ENCODE data around the gene TSPAN6. TPM values are rescaled to one million over a fixed set of nuclear protein-coding genes. Genes with fewer than 3 reads are reported as not detected.

The TSPAN6 gene
- polyA plus RNA-seq, 1 donor (not counting 4 experiments of a cell fraction or from before 2014, with no cell fraction given) = 24.3 TPM

GRCh38 chrX:100648458-100649417 is 12.1 kb upstream of the TSPAN6 start:
- Histone ChIP-seq H3K9ac (ENCODE audit: control insufficient read depth, extremely low read depth, insufficient read depth, low read length) (no peak overlapping the region), H3K27me3 (ENCODE audit: control insufficient read depth, extremely low read depth, insufficient read depth, low read length) (no peaks in the 10 kb centered on the region), H2AFZ (ENCODE audit: control insufficient read depth, low read length) (no peak overlapping the region), H3K36me3 (ENCODE audit: control insufficient read depth in 2 of 2, extremely low read depth in 1 of 2, insufficient read depth in 2 of 2, low read length in 2 of 2) (no peaks in the 10 kb centered on the region), H3K4me3 (ENCODE audit: control insufficient read depth in 2 of 3, extremely low read depth in 1 of 3, insufficient read depth in 2 of 3, low read depth in 1 of 3, low read length in 3 of 3) (no peak overlapping the region), H3K9me1 (ENCODE audit: control insufficient read depth, extremely low read depth, insufficient read depth, low read length) (no peaks in the 10 kb centered on the region), H3K9me3 (ENCODE audit: control insufficient read depth, low read depth, low read length) (no peaks in the 10 kb centered on the region), H3K27ac (ENCODE audit: control insufficient read depth, insufficient read depth, low read length) (no peak overlapping the region), H3K79me2 (ENCODE audit: control insufficient read depth, insufficient read depth, low read length) (no peaks in the 10 kb centered on the region), H4K20me1 (ENCODE audit: control insufficient read depth, extremely low read depth, insufficient read depth, low read length) (no peaks in the 10 kb centered on the region), H3K4me1 (ENCODE audit: control insufficient read depth, extremely low read depth, insufficient read depth, low read length) (peaks cover 9% of the 10 kb centered on the region), H3K4me2 (ENCODE audit: control insufficient read depth, extremely low read depth, insufficient read depth, low read depth, low read length) (peak overlapping the region; percentile 19)
- dilution Hi-C loops (cut with MboI; ENCODE audit: extremely low pct_ligation_motif_present, low sequenced_read_pairs) = no loop called here
- no peak for TF ChIP-seq EZH2 (IDR thresholded peaks at IDR 0.05; ENCODE audit: low read length)
- TF ChIP-seq, protein P1, sequence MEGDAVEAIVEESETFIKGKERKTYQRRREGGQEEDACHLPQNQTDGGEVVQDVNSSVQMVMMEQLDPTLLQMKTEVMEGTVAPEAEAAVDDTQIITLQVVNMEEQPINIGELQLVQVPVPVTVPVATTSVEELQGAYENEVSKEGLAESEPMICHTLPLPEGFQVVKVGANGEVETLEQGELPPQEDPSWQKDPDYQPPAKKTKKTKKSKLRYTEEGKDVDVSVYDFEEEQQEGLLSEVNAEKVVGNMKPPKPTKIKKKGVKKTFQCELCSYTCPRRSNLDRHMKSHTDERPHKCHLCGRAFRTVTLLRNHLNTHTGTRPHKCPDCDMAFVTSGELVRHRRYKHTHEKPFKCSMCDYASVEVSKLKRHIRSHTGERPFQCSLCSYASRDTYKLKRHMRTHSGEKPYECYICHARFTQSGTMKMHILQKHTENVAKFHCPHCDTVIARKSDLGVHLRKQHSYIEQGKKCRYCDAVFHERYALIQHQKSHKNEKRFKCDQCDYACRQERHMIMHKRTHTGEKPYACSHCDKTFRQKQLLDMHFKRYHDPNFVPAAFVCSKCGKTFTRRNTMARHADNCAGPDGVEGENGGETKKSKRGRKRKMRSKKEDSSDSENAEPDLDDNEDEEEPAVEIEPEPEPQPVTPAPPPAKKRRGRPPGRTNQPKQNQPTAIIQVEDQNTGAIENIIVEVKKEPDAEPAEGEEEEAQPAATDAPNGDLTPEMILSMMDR (optimal IDR thresholded peaks at IDR 0.05 in 1 of 3, IDR thresholded peaks at IDR 0.05 in 1 of 3, conservative IDR thresholded peaks at IDR 0.05 in 1 of 3; ENCODE audit: extremely low read depth in 1 of 3, insufficient read depth in 2 of 3, low read length in 3 of 3) = no peak
- no peak for DNase-seq (ENCODE audit: low read depth, low spot score)
- no peak for FAIRE-seq

- no peaks in the 10 kb centered on the region for H3K9me3 ChIP-seq (ENCODE audit: control insufficient read depth, low read depth, low read length)
- peaks cover 15% of the 10 kb centered on the region for H3K4me1 ChIP-seq (ENCODE audit: control insufficient read depth, extremely low read depth, insufficient read depth, low read length)
- dilution Hi-C loops (cut with MboI; ENCODE audit: extremely low pct_ligation_motif_present, low sequenced_read_pairs) = no loop called here
- H3K9ac ChIP-seq (ENCODE audit: control insufficient read depth, extremely low read depth, insufficient read depth, low read length) = no peak overlapping the region
- no peaks in the 10 kb centered on the region for H4K20me1 ChIP-seq (ENCODE audit: control insufficient read depth, extremely low read depth, insufficient read depth, low read length)
- H3K4me2 ChIP-seq (ENCODE audit: control insufficient read depth, extremely low read depth, insufficient read depth, low read depth, low read length) = no peak overlapping the region
- no peak overlapping the region for H3K27ac ChIP-seq (ENCODE audit: control insufficient read depth, insufficient read depth, low read length)
- H3K79me2 ChIP-seq (ENCODE audit: control insufficient read depth, insufficient read depth, low read length) = no peaks in the 10 kb centered on the region
- FAIRE-seq (no peak), DNase-seq (ENCODE audit: low read depth, low spot score) (no peak)
- no peaks in the 10 kb centered on the region for H3K36me3 ChIP-seq (ENCODE audit: control insufficient read depth in 2 of 2, extremely low read depth in 1 of 2, insufficient read depth in 2 of 2, low read length in 2 of 2)
- no peaks in the 10 kb centered on the region for H3K27me3 ChIP-seq (ENCODE audit: control insufficient read depth, extremely low read depth, insufficient read depth, low read length)
- H3K4me3 ChIP-seq (ENCODE audit: control insufficient read depth in 2 of 3, extremely low read depth in 1 of 3, insufficient read depth in 2 of 3, low read depth in 1 of 3, low read length in 3 of 3) = no peak overlapping the region
- no peak for TF ChIP-seq EZH2 (IDR thresholded peaks at IDR 0.05; ENCODE audit: low read length)
- TF ChIP-seq, protein P1 (optimal IDR thresholded peaks at IDR 0.05 in 1 of 3, IDR thresholded peaks at IDR 0.05 in 1 of 3, conservative IDR thresholded peaks at IDR 0.05 in 1 of 3; ENCODE audit: extremely low read depth in 1 of 3, insufficient read depth in 2 of 3, low read length in 3 of 3) = no peak
- no peaks in the 10 kb centered on the region for H3K9me1 ChIP-seq (ENCODE audit: control insufficient read depth, extremely low read depth, insufficient read depth, low read length)
- H2AFZ ChIP-seq (ENCODE audit: control insufficient read depth, low read length) = no peak overlapping the region
Observed at GRCh38 chrX:100647739-100648138, 11.1 kb upstream of the TSPAN6 start.

Measured in keratinocyte (primary cell).